ACHN (cell line): ENCODE data around the gene KCNQ5.
A peak's percentile ranks its signal among the peaks of the same experiment; 100 is the strongest.

Source experiments
- DNase-seq: peaks from one replicate; pipeline ENCODE4 v3.0.0-alpha.2; 2015
- in situ Hi-C: cut with HindIII; loops from 2 replicates; pipeline ENCODE4 v1.10.0; 2017; ENCODE audit warnings: low sequenced_read_pairs, low pct_ligation_motif_present, low pct_unique_long_range_greater_than_20kb

KCNQ5 gene

GRCh38 chr6:73041051-73041450 is 419.2 kb downstream of the KCNQ5 start:
- in situ Hi-C loops, result no loop called here
- DNase-seq, result peak; percentile 38

- in situ Hi-C loops, result no loop called here
- no peak for DNase-seq
Measured at GRCh38 chr6:73042892-73043291, 421.0 kb downstream of the KCNQ5 start.

- in situ Hi-C loops, result no loop called here
- no peak for DNase-seq
Measured at GRCh38 chr6:73043446-73043845, 421.6 kb downstream of the KCNQ5 start.

DNA sequence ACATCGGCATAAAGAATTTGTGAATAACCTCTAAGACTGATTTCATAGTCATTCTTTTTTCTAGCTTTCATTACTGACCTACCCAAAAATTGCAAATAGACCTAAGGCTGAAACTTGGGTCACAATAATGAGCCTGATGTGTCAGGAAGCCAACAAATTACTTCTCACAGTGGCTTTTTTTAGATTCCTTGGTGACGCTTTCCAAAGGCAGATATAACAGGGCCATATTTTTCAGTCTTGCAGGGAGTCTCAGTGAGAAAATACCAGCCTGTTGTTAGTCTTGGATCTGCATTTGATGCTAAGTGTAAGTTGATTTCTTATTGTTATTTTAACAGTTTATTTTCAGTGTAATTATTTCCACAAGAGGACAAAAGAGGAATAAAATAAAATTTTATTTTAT is 423.7 kb downstream of the KCNQ5 start:
- in situ Hi-C loops, result no loop called here
- no peak for DNase-seq

DNA sequence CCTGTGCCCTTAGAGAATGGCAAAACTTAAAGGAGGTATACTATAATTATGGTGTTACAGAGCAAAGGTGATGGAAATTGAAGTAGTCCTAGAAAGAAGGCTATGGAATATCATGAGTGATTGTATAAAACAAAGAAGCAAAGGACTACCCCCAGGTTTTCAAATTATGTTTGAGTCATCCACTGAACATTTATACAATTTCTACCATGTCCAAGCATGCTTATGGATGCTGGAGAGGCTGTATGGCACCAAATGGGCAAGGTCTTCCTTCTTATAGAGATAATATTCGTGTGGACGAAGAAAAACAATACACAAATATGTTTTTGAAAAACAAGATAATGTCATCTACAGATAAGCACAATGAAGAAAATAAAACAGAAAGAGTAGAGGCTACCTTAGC is 425.9 kb downstream of the KCNQ5 start:
- in situ Hi-C loops, result no loop called here

DNA sequence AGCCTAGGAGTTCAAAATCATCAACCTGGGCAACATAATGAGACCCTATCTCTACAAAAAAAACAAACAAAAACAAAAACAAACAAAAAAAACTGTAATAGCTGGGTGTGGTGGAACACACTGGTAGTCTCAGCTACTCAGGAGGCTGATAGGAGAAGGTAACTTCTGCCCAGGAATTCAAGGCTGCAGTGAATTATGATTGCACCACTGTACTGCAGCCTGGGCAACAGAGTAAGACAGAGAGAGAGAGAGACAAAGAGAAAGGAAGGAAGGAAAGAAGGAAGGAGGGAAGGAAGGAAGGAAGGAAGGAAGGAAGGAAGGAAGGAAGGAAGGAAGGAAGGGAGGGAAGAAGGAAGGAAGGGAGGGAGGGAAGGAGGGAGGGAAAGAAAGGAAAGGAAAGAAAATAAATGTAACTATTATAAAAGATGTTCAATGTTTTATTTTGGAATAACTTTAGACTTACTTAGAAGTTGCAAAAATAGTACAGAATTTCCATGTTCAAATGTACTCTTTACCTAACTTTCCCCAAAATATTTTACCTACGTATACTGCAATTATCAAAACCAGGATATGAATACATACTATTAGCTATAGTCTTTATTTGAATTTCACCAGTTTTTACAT is 428.2 kb downstream of the KCNQ5 start:
- no peak for DNase-seq
- in situ Hi-C loops, result no loop called here

More for the DNA sequence above, 425.9 kb downstream of the KCNQ5 start:
- DNase-seq, result no peak

DNA sequence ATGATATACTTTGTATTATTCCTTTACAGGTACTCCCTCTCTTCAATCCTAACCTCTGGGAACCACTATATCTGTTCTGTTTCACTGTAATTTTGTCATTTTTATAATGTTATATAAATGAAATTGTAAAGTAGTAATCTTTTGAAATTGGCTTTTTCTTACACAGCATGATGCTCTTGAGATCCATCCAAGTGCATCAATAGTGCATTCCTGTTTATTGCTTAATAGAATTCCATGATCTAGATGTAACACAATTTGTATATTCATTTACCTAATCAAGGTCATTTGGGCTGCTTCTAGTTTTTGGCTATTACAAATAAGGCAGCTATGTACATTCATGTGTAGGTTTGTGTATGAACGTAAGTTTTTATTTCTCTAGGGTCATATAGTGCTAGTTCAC is 428.8 kb downstream of the KCNQ5 start:
- DNase-seq, result no peak
- in situ Hi-C loops, result no loop called here

- in situ Hi-C loops, result no loop called here
- no peak for DNase-seq
Measured at GRCh38 chr6:73051147-73051546, 429.3 kb downstream of the KCNQ5 start.

DNA sequence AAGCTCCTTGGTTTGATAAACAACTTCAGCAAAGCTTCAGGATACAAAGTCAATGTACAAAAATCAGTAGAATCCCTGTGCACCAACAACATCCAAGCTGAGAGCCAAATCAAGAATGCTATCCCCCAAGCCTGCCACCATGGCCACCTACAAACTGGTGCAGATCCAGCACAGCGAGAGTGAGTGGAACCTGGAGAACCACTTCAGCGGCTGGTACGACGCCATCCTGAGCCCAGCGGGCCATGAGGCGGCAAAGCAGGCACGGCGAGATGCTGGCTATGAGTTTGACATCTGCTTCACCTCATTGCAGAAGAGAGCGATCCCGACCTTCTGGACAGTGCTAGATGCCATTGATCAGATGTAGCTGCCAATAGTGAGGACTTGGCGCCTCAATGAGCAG is 433.1 kb downstream of the KCNQ5 start:
- DNase-seq, result no peak
- in situ Hi-C loops, result no loop called here

DNA sequence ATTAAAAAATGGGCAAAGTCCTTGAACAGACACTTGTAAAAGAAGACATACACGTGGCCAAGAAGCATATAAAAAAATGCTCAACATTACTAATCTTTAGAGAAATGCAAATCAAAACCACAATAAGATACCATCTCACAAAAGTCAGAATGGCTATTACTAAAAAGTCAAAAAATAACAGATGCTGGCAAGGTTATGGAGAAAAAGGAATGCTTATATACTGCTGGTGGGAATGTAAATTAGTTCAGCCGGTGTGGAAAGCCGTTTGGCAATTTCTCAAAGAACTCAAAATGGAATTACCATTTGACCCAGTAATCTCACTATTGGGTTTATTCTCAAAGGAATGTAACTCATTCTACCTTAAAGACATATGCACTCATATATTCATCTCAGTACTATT is 436.9 kb downstream of the KCNQ5 start:
- in situ Hi-C loops, result no loop called here
- no peak for DNase-seq

GRCh38 chr6:73062130-73062529 is 440.3 kb downstream of the KCNQ5 start:
- DNase-seq, result no peak
- in situ Hi-C loops, result no loop called here

- in situ Hi-C loops, result no loop called here
Measured at GRCh38 chr6:73062837-73063236, 441.0 kb downstream of the KCNQ5 start.

DNA sequence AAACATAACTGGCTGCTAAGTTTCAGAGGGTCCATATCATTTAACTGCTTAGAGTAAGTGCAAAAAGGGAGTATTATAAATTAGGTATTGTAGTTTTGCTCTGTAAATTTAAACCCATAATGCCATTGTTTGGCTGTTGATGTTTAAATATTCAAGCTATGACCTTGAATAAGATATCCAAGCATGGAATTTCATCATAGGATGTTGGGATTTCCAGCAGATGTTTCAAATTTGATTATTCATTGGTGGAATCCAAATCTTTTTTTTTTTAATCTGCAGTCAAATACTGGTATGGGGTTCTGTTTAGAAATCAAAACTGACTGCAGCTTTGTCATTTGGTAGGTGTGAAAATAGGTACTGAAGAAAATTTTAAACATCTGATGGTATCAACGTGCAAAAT is 442.4 kb downstream of the KCNQ5 start:
- in situ Hi-C loops, result no loop called here
- no peak for DNase-seq

More at GRCh38 chr6:73062837-73063236, 441.0 kb downstream of the KCNQ5 start:
- DNase-seq, result no peak

DNA sequence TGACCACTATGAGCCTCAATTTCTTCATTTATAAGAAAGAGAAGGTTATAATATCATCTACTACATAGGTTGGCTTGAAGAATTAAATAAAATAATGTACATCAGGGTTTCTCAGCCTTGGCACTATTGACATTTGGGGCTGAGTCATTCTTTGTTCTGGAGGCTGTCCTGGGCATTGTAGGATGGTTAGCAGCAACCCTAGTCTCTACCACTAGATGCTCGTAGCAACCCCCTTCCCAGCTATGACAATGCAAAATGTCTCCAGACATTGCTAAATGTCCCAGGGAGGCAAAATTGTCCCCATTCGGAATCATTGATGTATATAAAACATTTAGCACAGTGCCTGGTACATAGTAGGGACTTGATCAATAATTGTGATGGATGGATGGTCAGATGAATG is 451.4 kb downstream of the KCNQ5 start:
- in situ Hi-C loops, result no loop called here
- no peak for DNase-seq

DNA sequence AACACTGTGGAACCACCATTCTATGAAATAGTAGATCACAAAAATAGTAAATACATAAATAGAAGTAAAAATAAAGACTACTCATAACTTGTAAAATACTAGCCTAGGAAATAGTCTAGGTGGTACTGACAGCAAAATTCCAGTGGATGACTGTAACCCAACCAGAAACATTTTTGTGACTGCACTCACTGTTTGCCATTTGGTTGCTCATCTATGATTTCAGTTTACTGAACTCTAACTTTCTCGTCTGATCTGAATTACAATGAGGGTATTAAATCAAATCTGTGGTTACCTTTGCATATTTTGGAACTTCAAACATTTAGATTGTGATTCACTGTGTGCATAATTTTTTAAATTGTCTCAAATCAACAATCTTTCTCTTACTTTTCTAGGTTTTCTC is 452.3 kb downstream of the KCNQ5 start:
- in situ Hi-C loops, result no loop called here
- no peak for DNase-seq

DNA sequence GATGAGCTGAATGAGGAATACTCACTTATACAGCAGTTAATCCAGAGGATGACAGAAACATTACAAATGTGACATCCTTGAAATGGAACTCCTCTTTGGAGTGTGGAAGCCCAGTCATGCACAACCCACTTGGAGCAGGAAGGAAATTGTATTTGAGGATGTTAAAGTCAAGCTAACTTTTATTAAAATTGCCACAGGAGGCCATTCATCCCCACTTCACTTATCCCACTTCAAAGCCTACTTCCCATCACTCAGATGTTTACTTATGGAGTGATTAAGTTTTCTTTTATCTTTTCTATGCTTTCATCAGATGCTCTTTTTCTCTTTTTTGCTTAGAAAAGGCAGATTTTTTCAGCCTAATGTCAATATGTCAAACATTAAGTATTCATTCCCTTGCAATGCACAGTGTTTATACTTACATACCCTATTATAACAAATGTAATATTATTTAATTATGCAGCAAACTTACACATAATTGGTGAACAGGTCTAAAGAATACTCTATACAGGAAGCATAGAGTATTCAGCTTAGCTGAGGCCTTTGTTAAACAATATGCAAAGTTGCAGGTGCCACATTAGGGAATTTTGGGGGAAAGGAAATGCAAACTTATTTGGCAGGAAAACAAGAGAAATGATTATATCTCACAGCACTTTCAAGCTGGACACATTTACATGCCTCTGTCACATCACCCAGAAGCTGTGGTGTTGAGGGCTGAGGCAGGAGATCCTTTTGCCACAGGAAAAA is 454.5 kb downstream of the KCNQ5 start:
- in situ Hi-C loops, result no loop called here
- no peak for DNase-seq

DNA sequence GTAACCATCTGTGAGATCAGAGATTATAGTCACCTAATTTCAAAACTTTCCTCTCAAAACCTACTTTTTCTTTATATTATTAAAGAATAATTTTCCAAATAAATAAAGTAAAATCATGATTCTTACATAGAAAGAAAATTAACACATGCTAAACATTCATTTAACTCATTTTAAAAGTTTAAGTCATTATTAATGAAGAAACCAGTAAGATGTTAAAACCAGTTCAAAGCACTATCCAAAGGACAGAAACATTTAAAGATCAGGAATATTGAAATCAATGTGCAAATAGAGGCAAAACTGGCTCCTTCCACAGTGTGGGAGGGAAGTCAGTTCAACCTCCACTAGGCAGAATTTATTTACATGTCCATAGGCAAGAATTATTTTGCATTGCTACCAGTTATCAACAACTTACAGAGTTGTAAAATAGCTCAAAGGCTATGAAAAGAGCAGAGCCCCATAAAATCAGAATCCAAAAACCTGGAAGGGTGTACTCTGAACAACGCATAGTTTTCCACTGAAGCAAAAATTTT is 456.5 kb downstream of the KCNQ5 start:
- no peak for DNase-seq
- in situ Hi-C loops, result no loop called here

DNA sequence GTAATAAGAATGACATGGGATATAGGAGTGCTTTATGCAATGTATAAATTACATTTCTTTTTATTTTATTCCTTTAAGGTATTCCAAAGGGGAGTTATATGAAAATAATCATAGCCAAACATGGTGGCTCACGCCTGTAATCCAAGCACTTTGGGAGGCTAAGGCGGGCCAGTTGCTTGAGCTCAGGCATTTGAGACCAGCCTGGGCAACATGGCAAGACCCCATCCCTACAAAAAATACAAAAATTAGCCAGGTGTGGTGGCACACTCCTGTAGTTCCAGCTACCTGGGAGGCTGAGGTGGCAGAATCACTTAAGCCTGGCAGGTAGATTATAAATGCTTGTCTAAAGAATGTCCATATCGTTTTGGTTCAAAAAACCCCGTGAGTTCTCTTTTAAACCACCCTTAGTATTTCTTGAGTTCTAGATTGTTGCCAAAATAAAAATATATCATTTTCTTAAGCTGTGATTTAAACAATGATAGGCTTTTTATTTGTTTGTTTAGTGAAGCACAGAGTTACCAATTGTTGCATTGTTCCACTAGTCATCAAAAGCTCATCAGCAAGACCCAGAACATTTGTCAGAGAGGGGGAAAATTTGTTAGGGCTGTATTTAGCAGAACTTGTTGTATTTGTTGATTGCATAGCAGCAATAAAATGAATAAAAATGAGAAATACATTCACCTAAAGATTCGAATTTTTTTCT is 457.2 kb downstream of the KCNQ5 start:
- in situ Hi-C loops, result no loop called here
- DNase-seq, result no peak

DNA sequence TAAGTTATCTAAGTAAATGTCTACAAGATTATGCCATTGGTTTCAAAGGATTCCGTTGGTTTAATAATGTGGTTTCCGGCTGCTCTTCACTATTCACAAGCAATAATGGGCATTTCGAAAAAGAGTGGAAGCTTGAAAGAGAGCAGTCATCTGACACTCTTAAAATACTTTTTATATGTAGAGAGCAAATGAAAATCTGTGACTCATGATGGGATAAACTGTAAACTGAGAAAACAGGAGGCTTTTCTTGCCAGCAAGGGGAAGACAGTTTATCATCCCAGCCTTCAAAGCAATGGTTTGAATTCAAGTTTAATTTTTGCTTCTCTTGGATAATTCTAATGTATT is 457.7 kb downstream of the KCNQ5 start:
- DNase-seq, result peak; percentile 4
- in situ Hi-C loops, result no loop called here

DNA sequence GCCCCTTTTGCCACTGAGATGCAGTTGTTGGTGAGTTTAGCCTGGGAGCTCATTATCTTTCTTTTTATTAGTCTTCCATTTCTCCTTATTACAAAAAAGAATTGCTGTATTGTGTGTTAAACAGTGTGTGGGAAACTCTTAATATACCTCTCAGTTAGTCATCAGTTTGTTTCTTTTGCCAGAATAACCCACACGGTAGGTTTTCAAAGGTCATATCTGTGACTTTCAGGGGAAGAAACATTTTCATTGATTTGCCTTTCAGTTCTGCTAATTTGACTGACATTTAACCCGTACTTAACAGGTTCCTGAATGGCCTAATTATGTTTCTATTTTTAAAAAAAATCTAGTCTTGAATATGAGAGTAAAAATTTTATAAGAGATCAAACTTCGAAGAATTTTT is 458.1 kb downstream of the KCNQ5 start:
- in situ Hi-C loops, result no loop called here
- no peak for DNase-seq
